GM21390 (cell line): Measurements from ENCODE around the gene ARID3A.
"Not testable (repeated sequence)": the region's sequence is repeated elsewhere in the genome, so short reads cannot be mapped to it uniquely, and the experiment has no call there.

ENCODE experiments used
- ATAC-seq: cut with Tn5 transposase; IDR thresholded peaks from one replicate; pipeline ENCODE4 v1.9.1; 2021; ENCODE audit not compliant: unreplicated experiment

Gene ARID3A

GRCh38 chr19:891421-892200, 34.2 kb upstream of the ARID3A start:
- not testable (repeated sequence) for ATAC-seq

- ATAC-seq = no peak
Measured at GRCh38 chr19:892243-892893, 33.5 kb upstream of the ARID3A start.

- ATAC-seq = peak; percentile 76
Measured at GRCh38 chr19:892894-893689, 32.7 kb upstream of the ARID3A start, which contains the start of the genes MED16 and RNU6-9. MED16 (minus strand) TSS chr19:893187; CDS start chr19:891131, 2,056 bp downstream. RNU6-9 (plus strand) TSS chr19:893484.

GRCh38 chr19:896434-896833, 29.4 kb upstream of the ARID3A start:
- ATAC-seq = no peak

GRCh38 chr19:896999-897398, 28.8 kb upstream of the ARID3A start:
- no peak for ATAC-seq

- ATAC-seq = no peak
Measured at GRCh38 chr19:897442-898039, 28.3 kb upstream of the ARID3A start.

GRCh38 chr19:898663-899062, 27.2 kb upstream of the ARID3A start:
- no peak for ATAC-seq

- no peak for ATAC-seq
Measured at GRCh38 chr19:899336-900042, 26.3 kb upstream of the ARID3A start.

GRCh38 chr19:900043-900301, 25.9 kb upstream of the ARID3A start:
- no peak for ATAC-seq

- ATAC-seq = no peak
Measured at GRCh38 chr19:900302-901111, 25.3 kb upstream of the ARID3A start.

GRCh38 chr19:901216-902092, 24.4 kb upstream of the ARID3A start:
- no peak for ATAC-seq

- no peak for ATAC-seq
Measured at GRCh38 chr19:902093-902370, 23.8 kb upstream of the ARID3A start.

GRCh38 chr19:902446-903226, 23.2 kb upstream of the ARID3A start:
- no peak for ATAC-seq

GRCh38 chr19:903266-903797, 22.5 kb upstream of the ARID3A start:
- no peak for ATAC-seq

GRCh38 chr19:904545-904944, 21.3 kb upstream of the ARID3A start:
- ATAC-seq = no peak

- ATAC-seq = no peak
Measured at GRCh38 chr19:906480-906879, 19.4 kb upstream of the ARID3A start.

GRCh38 chr19:907183-907853, 18.5 kb upstream of the ARID3A start:
- ATAC-seq = no peak
